Measurements from ENCODE around the gene MSL3B.

GRCh38 chr2:233838251-233838650, 29.9 kb downstream of the MSL3B start:
- TF ChIP-seq MNT (conservative IDR thresholded peaks at IDR 0.05): no peak
- TF ChIP-seq ZNF24 (IDR thresholded peaks at IDR 0.05): no peak
- TF ChIP-seq ZNF324 (CRISPR knock-in tag; IDR thresholded peaks at IDR 0.05): no peak
- TF ChIP-seq ZZZ3 (IDR thresholded peaks at IDR 0.05): no peak
- no peak for TF ChIP-seq MAX (CRISPR knock-in tag; IDR thresholded peaks at IDR 0.05)
- TF ChIP-seq, protein P1, sequence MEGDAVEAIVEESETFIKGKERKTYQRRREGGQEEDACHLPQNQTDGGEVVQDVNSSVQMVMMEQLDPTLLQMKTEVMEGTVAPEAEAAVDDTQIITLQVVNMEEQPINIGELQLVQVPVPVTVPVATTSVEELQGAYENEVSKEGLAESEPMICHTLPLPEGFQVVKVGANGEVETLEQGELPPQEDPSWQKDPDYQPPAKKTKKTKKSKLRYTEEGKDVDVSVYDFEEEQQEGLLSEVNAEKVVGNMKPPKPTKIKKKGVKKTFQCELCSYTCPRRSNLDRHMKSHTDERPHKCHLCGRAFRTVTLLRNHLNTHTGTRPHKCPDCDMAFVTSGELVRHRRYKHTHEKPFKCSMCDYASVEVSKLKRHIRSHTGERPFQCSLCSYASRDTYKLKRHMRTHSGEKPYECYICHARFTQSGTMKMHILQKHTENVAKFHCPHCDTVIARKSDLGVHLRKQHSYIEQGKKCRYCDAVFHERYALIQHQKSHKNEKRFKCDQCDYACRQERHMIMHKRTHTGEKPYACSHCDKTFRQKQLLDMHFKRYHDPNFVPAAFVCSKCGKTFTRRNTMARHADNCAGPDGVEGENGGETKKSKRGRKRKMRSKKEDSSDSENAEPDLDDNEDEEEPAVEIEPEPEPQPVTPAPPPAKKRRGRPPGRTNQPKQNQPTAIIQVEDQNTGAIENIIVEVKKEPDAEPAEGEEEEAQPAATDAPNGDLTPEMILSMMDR (IDR thresholded peaks at IDR 0.05 in 2 of 3, conservative IDR thresholded peaks at IDR 0.05 in 1 of 3; ENCODE audit: insufficient read depth in 2 of 3, low read depth in 1 of 3, low read length in 3 of 3): no peak
- no peak for TF ChIP-seq SNRNP70 (optimal IDR thresholded peaks at IDR 0.05; ENCODE audit: low read depth, low read length)
- no peak for TF ChIP-seq MBD1 (CRISPR knock-in tag; IDR thresholded peaks at IDR 0.05)
- no peak for TF ChIP-seq ATF1 (CRISPR knock-in tag; IDR thresholded peaks at IDR 0.05)
- TF ChIP-seq ATF1 (tag; IDR thresholded peaks at IDR 0.05): no peak
- no peak for TF ChIP-seq ZNF274 (IDR thresholded peaks at IDR 0.05; ENCODE audit: borderline replicate concordance, low read depth, low read length)
- no peak for TF ChIP-seq DNMT1 (IDR thresholded peaks at IDR 0.05)
- no peak for TF ChIP-seq SMARCB1 (IDR thresholded peaks at IDR 0.05; ENCODE audit: insufficient read length, low read depth)
- TF ChIP-seq HNRNPL (IDR thresholded peaks at IDR 0.05; ENCODE audit: low read depth, low read length): no peak
- TF ChIP-seq NR2C2 (CRISPR knock-in tag; IDR thresholded peaks at IDR 0.05): no peak
- no peak for TF ChIP-seq NR2C2 (tag; IDR thresholded peaks at IDR 0.05)

All from K562 (cell line).